GM12878 (cell line): ENCODE results near the gene CCSER2. TPM values are rescaled to one million over a fixed set of nuclear protein-coding genes. Genes with fewer than 3 reads are reported as not detected.

Experiments used
- ATAC-seq: fragments of 200-7000 bp; cut with Tn5 transposase; 3 replicates; pipeline ENCODE4 v1.9.1; 2020; ENCODE audit warnings: mild to moderate bottlenecking, moderate library complexity
- BruUV-seq: library from RNA; stranded (reverse); fragments of 400-500 nt; replicated peaks from 2 replicates; lab custom pipeline; 2021; lab: Mats Ljungman, UMichigan
- CTCF ChIA-PET: fragments of 300-600 bp; sonication (Branson Sonifier 250); formaldehyde crosslinking; extraction: SDS; loops from one replicate; lab custom pipeline; 2021; ENCODE audit warnings: inconsistent platforms; lab: Yijun Ruan, JAX
- POLR2A ChIA-PET: fragments of 350-600 bp; formaldehyde crosslinking; extraction: SDS; loops from one replicate; lab custom pipeline; 2021; ENCODE audit warnings: inconsistent platforms; lab: Charles Lee
- RAD21 ChIA-PET: fragments of 300-600 bp; sonication (Branson Sonifier 250); formaldehyde crosslinking; loops from one replicate; lab custom pipeline; 2023; ENCODE audit warnings: antibody characterized with exemption; ENCODE audit not compliant: unreplicated experiment; lab: Charles Lee
- SMC1A ChIA-PET: fragments of 300-600 bp; sonication (Branson Sonifier 250); formaldehyde crosslinking; loops from one replicate; lab custom pipeline; 2023; ENCODE audit not compliant: unreplicated experiment, uncharacterized antibody; lab: Charles Lee
- DNase-seq: peaks from one replicate; pipeline ENCODE4 v3.0.0-alpha.2; 2011; ENCODE audit warnings: low read depth, low spot score
- FAIRE-seq: peaks from 3 replicates; lab custom pipeline; 2011; peaks lifted over from hg19 to GRCh38; lab: Jason Lieb, UNC
- H2AFZ ChIP-seq: 2 replicates; pipeline ENCODE4 v1.6.0; 2011; ENCODE audit warnings: low read depth, low read length, control low read depth; ENCODE audit not compliant: control insufficient read depth
- H3K27ac ChIP-seq: 2 replicates; pipeline ENCODE4 v1.5.1; 2011; ENCODE audit warnings: control low read depth; ENCODE audit not compliant: control insufficient read depth, insufficient read depth
- H3K27me3 ChIP-seq, 2 experiments: replicated peaks in 1 of 2; 2 replicates each; pipeline versions ENCODE4 v1.6.0 to v1.6.1; 2011; ENCODE audit warnings: low read length in 1 of 2; ENCODE audit not compliant: control insufficient read depth in 2 of 2, insufficient read depth in 2 of 2
- H3K36me3 ChIP-seq, 2 experiments: 2 replicates each; pipeline ENCODE4 v1.5.1; 2011; ENCODE audit warnings: low read length in 1 of 2; ENCODE audit not compliant: control insufficient read depth in 2 of 2, insufficient read depth in 2 of 2
- H3K4me1 ChIP-seq: 2 replicates; pipeline ENCODE4 v1.6.1; 2011; ENCODE audit warnings: mild to moderate bottlenecking, low read length, moderate library complexity, mixed read lengths; ENCODE audit not compliant: control insufficient read depth, insufficient read depth
- H3K4me2 ChIP-seq: 2 replicates; pipeline ENCODE4 v1.6.0; 2011; ENCODE audit warnings: control low read depth; ENCODE audit not compliant: control insufficient read depth, insufficient read depth
- H3K4me3 ChIP-seq: fragments of 200-600 bp; sonication (generic); 2 replicates; pipeline ENCODE4 v1.5.1; 2016
- H3K79me2 ChIP-seq: 2 replicates; pipeline ENCODE4 v1.6.0; 2011; ENCODE audit warnings: low read length; ENCODE audit not compliant: control insufficient read depth, insufficient read depth
- H3K9ac ChIP-seq: 2 replicates; pipeline ENCODE4 v1.8.0; 2011; ENCODE audit warnings: low read length, control low read depth, mixed read lengths; ENCODE audit not compliant: control insufficient read depth, insufficient read depth
- H3K9me3 ChIP-seq: replicated peaks from 3 replicates; pipeline ENCODE4 v1.5.1; 2011; ENCODE audit warnings: mild to moderate bottlenecking, low read length; ENCODE audit not compliant: control insufficient read depth, insufficient read depth
- H4K20me1 ChIP-seq: 2 replicates; pipeline ENCODE4 v1.6.0; 2011; ENCODE audit not compliant: control insufficient read depth, insufficient read depth
- JUNB ChIP-seq: IDR thresholded peaks from 2 replicates; pipeline ENCODE4 v1.6.1; 2016; ENCODE audit warnings: antibody characterized with exemption, mild to moderate bottlenecking
- MEF2A ChIP-seq: IDR thresholded peaks from 2 replicates; pipeline ENCODE4 v1.6.1; 2011; ENCODE audit warnings: low read depth, mild to moderate bottlenecking, low read length, moderate library complexity; ENCODE audit not compliant: insufficient read depth
- NR2C1 ChIP-seq: fragments of 450-650 bp; IDR thresholded peaks from 2 replicates; pipeline ENCODE4 v1.6.1; 2017; ENCODE audit warnings: antibody characterized with exemption, mild to moderate bottlenecking, moderate library complexity
- RUNX3 ChIP-seq: IDR thresholded peaks from 2 replicates; pipeline ENCODE4 v1.6.1; 2012; ENCODE audit warnings: low read length, inconsistent platforms
- WGBS: methylation state at CpG from one replicate; pipeline ENCODE4 v1.1.6; 2016; ENCODE audit warnings: low lambda C conversion rate; ENCODE audit not compliant: insufficient replicate concordance, insufficient coverage; ENCODE audit errors: missing lambda C conversion rate; 5-methylcytosine and 5-hydroxymethylcytosine counted together
- in situ Hi-C: fragments of 300-500 bp; cut with MboI; formaldehyde crosslinking; loops from 9 replicates; pipeline ENCODE4 v1.14.3; 2018; ENCODE audit warnings: mixed read lengths
- intact Hi-C: fragments of 100-400 bp; cut with micrococcal nuclease; formaldehyde crosslinking; loops from one replicate; pipeline ENCODE4 v1.14.2; 2022; ENCODE audit not compliant: unreplicated experiment
- polyA plus RNA-seq, 11 experiments: library from polyadenylated mRNA; depleted of rRNA in 4 of 11; unstranded in 6 of 11; stranded (reverse) in 5 of 11; fragments of >200 nt; fragmentation: Nextera tagmentation in 4 of 11; fragmentation: Illumina TruSeq in 1 of 11; extraction: Ambion mirVana in 4 of 11; extraction: Trizol in 1 of 11; gene quantifications; 1 replicate in 1 of 11; 2 replicates in 10 of 11; pipeline versions ENCODE4 v1.2.1 to v1.2.3, GENCODE V29; 2011 to 2016; ENCODE audit warnings: inconsistent platforms in 2 of 11, missing spikeins in 2 of 11, low read depth in 1 of 11
- total RNA-seq, 4 experiments: library from RNA; depleted of rRNA in 3 of 4; stranded (reverse); fragments of >200 nt in 3 of 4; fragmentation: Illumina TruSeq in 1 of 4; extraction: Trizol in 1 of 4; gene quantifications; 2 replicates each; pipeline versions ENCODE4 v1.2.1 to v1.2.3, GENCODE V29; 2013 to 2021
- TF ChIP-seq, protein P1 (sequence below): IDR thresholded peaks from 2 replicates; pipeline ENCODE4 v1.6.1; 2012; ENCODE audit warnings: improper control_type of control experiment, low read depth, low read length; ENCODE audit not compliant: insufficient replicate concordance

CCSER2 gene
- total and polyA plus RNA-seq, 10 of the 15 experiments (the other 5 are each of a cell fraction or from before 2014, with no cell fraction given): 4.7 to 18.8 (median 13.2) TPM

DNA sequence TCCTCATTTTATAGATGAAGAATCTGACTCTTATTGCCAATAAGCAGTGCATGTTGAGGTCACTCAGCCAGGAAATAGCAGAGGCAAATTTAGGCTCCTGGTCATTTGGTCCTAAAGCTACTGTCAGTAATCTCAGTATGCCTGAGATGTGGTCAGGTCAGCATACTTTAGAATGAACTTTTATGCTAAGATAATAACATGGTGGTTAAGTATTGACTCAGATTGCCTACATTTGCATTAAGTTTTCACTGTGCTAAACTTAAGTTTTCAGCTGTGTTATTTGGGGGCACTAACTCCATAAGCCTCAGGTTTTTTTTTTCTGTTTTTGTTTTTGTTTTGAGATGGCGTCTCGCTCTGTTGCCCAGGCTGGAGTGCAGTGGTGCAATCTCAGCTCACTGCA is 35.9 kb upstream of the CCSER2 start:
- DNase-seq (no peak), ATAC-seq (peak; percentile 58), FAIRE-seq (no peak)
- BruUV-seq: no TSS peak
- Histone ChIP-seq H3K4me1 (peaks cover 22% of the 10 kb centered on the region), H3K27ac (no peak overlapping the region), H3K4me2 (no peak overlapping the region), H3K9ac (no peak overlapping the region), H2AFZ (no peak overlapping the region), H3K36me3 (no peaks in the 10 kb centered on the region), H3K27me3 (no peaks in the 10 kb centered on the region; a peak in 1 of 4 replicates), H4K20me1 (no peaks in the 10 kb centered on the region), H3K9me3 (no peaks in the 10 kb centered on the region), H3K79me2 (no peaks in the 10 kb centered on the region), H3K4me3 (no peak overlapping the region)
- TF ChIP-seq RUNX3 (peak; percentile 61; the same call in 1 of the 2 replicates), JUNB (peak; percentile 40), NR2C1 (no peak), MEF2A (peak; percentile 49; the same call in 1 of the 2 replicates)
- TF ChIP-seq, protein P1, sequence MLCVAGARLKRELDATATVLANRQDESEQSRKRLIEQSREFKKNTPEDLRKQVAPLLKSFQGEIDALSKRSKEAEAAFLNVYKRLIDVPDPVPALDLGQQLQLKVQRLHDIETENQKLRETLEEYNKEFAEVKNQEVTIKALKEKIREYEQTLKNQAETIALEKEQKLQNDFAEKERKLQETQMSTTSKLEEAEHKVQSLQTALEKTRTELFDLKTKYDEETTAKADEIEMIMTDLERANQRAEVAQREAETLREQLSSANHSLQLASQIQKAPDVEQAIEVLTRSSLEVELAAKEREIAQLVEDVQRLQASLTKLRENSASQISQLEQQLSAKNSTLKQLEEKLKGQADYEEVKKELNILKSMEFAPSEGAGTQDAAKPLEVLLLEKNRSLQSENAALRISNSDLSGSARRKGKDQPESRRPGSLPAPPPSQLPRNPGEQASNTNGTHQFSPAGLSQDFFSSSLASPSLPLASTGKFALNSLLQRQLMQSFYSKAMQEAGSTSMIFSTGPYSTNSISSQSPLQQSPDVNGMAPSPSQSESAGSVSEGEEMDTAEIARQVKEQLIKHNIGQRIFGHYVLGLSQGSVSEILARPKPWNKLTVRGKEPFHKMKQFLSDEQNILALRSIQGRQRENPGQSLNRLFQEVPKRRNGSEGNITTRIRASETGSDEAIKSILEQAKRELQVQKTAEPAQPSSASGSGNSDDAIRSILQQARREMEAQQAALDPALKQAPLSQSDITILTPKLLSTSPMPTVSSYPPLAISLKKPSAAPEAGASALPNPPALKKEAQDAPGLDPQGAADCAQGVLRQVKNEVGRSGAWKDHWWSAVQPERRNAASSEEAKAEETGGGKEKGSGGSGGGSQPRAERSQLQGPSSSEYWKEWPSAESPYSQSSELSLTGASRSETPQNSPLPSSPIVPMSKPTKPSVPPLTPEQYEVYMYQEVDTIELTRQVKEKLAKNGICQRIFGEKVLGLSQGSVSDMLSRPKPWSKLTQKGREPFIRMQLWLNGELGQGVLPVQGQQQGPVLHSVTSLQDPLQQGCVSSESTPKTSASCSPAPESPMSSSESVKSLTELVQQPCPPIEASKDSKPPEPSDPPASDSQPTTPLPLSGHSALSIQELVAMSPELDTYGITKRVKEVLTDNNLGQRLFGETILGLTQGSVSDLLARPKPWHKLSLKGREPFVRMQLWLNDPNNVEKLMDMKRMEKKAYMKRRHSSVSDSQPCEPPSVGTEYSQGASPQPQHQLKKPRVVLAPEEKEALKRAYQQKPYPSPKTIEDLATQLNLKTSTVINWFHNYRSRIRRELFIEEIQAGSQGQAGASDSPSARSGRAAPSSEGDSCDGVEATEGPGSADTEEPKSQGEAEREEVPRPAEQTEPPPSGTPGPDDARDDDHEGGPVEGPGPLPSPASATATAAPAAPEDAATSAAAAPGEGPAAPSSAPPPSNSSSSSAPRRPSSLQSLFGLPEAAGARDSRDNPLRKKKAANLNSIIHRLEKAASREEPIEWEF: no peak
- ChIA-PET CTCF (interaction anchor here (1.4 to 1.7 kb wide), 4 partner anchors 13 to 138 kb away, joined by 3 to 5 read pairs (median 4); no protein-coding TSS in a partner anchor), SMC1A (interaction anchor here (1.1 kb wide), 1 partner anchor 25 kb away, joined by 4 read pairs; no protein-coding TSS in a partner anchor), POLR2A (no interaction called here), RAD21 (no interaction called here)
- in situ Hi-C loops: no loop called here
- WGBS: 0% methylated on average over 2 of the region's 2 CpGs
- intact Hi-C loops: no loop called here
